Stimulated activated CD4-positive, alpha-beta T cell treated with anti-CD3 and anti-CD28 coated beads, Interleukin-1b, Interleukin-23, amount 100 ng/mL, for 4 hours (primary cell): Measurements from ENCODE around the gene AXDND1.
"Not testable (repeated sequence)": the region's sequence is repeated elsewhere in the genome, so short reads cannot be mapped to it uniquely, and the experiment has no call there.

Experiments
- DNase-seq, 2 donors: peaks; one replicate each; pipeline ENCODE4 v3.0.0-alpha.2; 2020; ENCODE audit warnings: low read depth in 2 of 2

Gene AXDND1

DNA sequence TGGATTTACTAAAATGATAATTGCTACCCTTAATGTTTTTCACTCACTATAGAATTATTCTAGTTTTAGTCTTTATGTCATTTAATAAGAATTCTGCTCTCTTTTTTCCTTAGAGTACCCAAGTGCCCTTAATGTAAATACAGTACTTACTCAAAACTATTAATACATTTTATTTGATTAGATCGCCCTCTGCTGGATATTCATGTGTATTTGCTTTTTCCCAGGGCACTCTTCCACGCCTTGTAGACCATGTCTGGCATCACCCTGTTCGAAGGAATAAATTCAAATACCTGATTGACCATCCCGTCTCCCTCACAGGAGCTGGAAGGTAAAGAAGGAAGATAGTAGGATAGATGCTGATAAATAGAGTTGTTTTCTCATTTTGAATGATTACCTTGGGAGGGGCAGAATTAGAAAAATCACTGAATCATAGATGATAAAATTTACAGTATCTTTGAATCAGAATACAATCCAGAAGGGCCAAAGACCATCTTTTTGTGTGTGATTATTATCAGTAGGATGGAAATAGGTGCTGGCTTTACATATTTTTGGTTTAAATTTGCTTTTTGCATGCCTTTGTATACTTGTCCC is 4.1 kb downstream of the AXDND1 start:
- DNase-seq, result peak in 1 of 2 donors; percentile 27

DNA sequence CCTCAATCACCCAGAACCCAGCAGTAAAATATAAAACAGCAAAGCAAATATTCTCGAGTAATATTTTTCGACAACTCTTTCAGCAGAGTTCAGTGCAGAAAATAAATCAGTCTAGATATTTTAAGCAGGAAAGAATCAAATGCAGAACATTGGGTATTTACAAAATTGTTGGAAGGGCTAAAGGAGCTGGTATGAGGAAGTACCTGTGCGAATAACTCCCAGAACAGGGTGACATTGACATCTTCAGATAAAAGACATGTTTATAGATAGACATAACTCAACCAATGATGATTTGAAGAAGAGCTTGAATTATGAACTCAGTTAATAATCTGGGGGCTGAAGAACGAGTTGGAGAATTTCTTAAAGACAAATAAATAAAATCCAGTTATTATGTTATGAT is 6.4 kb downstream of the AXDND1 start:
- DNase-seq, result no peak

- DNase-seq, result no peak
Observed at GRCh38 chr1:179376223-179376622, 10.5 kb downstream of the AXDND1 start.

- DNase-seq, result no peak
Observed at GRCh38 chr1:179380299-179380698, 14.5 kb downstream of the AXDND1 start.

- no peak for DNase-seq
Observed at GRCh38 chr1:179384027-179384426, 18.3 kb downstream of the AXDND1 start.

DNA sequence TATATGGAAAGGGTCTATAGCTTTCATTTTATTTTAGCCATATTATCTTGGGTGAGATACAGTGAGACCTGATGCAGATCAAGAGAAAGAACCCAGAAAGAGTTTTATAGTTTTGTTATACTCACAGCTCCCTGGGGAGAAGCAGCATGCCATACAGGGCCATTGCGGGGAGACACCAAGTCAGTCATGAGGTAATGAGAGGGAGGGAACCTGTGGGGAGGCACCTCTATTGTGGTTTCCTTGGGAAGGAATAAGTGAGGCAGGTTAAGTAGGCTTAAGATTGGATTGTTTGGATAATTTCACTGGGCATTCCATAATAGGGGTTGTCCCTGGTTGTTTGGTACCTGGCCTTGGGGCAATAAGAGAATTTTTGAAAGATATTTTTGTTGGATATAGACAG is 19.7 kb downstream of the AXDND1 start:
- no peak for DNase-seq

DNA sequence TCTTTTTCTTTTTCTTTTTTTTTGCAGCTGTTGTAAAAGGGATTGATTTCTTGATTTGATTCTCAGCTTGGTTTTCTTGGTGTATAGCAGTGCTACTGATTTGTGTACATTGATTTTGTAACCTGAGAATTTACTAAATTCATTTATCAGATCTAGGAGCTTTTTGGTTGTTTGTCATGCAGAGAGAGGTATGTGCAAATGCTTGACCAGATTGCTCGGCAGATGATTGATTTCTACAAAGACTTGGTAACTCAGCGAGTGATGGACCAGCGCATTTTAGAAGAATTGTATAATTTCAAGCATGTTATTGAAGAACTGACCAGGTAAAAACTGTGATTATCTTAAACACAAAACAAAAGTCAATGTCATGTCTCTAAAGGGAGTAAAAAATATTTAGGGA is 27.9 kb downstream of the AXDND1 start:
- no peak for DNase-seq

GRCh38 chr1:179399399-179399798 is 33.6 kb downstream of the AXDND1 start:
- DNase-seq, result not testable (repeated sequence)

DNA sequence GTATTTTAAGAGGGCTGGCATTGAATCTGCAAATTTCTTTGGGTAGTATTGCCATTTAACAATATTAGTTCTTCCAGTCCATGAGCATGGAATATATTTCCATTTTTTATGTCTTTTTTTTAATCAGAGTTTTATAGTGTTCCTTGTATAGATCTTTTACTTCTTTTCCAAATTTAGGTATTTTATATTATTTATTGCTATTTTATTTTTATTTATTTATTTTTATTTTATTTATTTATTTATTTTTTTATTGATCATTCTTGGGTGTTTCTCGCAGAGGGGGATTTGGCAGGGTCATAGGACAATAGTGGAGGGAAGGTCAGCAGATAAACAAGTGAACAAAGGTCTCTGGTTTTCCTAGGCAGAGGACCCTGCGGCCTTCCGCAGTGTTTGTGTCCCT is 52.0 kb downstream of the AXDND1 start:
- DNase-seq, result not testable (repeated sequence)

DNA sequence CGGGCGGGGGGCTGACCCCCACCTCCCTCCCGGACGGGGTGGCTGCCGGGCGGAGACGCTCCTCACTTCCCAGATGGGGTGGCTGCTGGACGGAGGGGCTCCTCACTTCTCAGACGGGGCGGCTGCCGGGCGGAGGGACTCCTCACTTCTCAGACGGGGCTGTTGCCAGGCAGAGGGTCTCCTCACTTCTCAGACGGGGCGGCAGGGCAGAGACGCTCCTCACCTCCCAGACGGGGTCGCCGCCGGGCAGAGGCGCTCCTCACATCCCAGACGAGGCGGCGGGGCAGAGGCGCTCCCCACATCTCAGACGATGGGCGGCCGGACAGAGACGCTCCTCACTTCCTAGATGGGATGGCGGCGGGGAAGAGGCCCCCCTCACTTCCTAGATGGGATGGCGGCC is 52.9 kb downstream of the AXDND1 start:
- DNase-seq, result not testable (repeated sequence)

DNA sequence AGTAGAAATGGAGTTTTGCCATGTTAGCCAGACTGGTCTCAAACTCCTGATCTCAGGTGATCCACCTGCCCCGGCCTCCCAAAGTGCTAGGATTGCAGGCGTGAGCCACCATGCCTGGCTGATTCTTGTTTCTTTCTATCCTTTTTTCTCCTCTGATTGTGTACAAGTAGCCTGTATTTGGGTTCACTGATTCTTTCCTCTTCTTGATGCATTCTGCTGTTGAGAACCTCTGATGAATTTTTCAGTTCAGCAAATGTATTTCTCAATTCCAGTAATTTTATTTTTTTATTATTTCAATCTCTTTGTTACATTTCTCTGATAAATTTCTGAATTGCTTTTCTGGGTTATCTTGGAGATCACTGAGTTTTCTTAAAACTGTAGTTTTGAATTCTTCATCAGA is 58.8 kb downstream of the AXDND1 start:
- DNase-seq, result no peak

DNA sequence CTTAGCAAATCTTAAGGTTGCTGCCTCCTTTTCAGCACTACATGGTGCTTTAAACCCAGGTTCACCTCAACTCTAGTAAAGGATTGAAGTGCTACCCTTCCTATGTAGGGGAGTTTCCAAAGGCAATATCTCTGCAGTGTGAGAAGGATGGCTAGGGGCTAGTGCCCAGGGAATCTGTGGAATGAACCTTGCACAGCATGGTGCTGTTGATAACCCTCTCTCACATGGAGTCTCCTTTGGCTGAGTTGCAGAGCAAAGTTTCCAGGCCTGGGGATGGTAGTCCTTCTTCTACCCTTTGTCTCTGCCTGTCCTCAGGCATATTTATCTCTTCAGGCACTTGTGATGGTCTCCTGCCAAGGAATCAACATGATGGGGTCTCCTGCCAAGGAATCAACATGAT is 59.4 kb downstream of the AXDND1 start:
- no peak for DNase-seq

GRCh38 chr1:179437171-179437570 is 71.4 kb downstream of the AXDND1 start:
- no peak for DNase-seq

- DNase-seq, result not testable (repeated sequence)
Observed at GRCh38 chr1:179439646-179440045, 73.9 kb downstream of the AXDND1 start.

- DNase-seq, result not testable (repeated sequence)
Observed at GRCh38 chr1:179440301-179440700, 74.5 kb downstream of the AXDND1 start.

GRCh38 chr1:179440971-179441370 is 75.2 kb downstream of the AXDND1 start:
- no peak for DNase-seq

GRCh38 chr1:179441501-179441900 is 75.7 kb downstream of the AXDND1 start:
- DNase-seq, result no peak

DNA sequence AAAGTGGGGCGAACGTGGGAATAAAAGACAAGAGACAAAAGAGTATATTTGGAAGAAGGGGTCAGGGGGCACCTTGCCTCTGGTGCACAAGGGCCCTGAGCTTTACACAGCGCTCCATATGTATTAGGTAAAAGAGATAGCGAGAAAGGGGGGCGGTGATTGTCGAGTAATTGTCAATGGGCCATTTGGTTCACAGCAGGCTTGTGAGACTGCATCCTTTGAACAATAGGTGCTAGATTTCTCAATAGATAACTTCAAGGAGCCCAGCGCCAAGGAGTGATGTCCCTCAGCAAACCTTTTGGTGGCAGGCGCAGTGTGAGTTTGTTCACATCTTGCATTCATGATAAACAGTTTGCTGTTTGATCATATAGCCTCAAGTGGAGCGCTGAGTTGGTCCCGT is 77.1 kb downstream of the AXDND1 start:
- not testable (repeated sequence) for DNase-seq

DNA sequence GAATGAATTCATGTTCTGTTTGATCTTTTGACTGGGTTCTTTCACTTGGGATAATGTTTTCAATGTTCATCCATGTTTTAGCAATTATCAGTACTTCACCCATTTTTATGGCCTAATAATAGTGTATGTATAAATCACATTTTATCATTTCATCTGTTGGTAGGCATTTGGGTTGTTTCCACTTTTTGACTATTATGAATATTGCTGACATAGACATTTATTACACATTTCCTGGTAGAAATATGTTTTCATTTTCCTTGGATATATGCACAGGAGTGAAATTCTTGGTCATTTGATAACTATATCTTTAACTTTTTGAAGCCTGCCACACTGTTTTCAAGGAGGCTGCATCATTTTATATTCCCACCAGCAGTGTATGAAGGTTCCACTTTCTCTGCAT is 79.8 kb downstream of the AXDND1 start:
- DNase-seq, result no peak

DNA sequence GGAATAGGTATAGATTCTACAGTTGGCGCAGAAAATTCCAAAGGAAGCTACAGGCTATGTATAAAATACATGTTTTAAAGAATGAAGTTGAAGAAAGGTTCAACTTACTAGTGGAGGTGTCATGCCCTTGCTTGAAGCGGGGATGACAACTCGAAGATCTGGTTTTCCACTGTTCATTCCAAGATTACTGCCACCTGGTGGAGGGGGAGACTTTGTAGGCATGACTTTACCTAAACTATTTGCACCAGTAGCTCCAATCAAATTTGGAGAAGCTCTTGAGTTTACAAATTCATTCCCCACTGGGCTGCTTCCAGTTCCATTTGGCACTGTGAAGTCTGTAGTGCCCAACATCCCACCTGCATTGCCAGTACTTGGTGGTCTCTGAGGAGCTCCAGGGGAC is 81.7 kb downstream of the AXDND1 start:
- DNase-seq, result no peak

- no peak for DNase-seq
Observed at GRCh38 chr1:179448437-179449149, 82.8 kb downstream of the AXDND1 start.

DNA sequence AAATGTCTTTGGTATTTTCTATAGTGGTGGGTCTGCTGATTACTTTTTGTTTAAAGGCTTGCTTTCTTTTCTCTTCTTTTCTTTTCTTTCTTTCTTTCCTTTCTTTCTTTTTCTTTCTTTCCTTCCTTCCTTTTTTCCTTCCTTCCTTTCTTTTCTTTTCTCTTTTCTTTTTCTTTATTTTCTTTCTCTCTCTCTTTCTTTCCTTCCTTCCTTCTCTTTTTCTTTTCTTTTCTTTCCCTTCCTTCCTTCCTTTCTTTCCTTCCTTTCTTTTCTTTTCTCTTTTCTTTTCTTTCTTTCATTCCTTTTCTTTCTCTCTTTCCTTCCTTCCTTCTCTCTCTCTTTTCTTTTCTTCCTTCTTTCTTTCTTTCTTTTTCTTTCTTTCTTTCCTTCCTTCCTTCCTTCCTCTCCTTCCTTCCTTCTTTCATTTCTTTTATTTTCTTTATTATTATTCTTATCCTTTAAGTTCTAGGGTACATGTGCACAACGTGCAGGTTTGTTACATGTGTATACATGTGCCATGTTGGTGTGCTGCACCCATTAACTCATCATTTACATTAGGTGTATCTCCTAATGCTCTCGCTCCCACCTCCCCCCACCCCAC is 93.9 kb downstream of the AXDND1 start:
- not testable (repeated sequence) for DNase-seq

- not testable (repeated sequence) for DNase-seq
Observed at GRCh38 chr1:179465661-179466060, 99.9 kb downstream of the AXDND1 start.
